BJ (cell line): ENCODE measurements around the gene C1QTNF3. TPM values are rescaled to one million over a fixed set of nuclear protein-coding genes. Genes with fewer than 3 reads are reported as not detected.

Source experiments
- CTCF ChIA-PET: fragments of 350-600 bp; formaldehyde crosslinking; extraction: SDS; loops from one replicate; lab custom pipeline; 2021; ENCODE audit warnings: antibody characterized with exemption, inconsistent platforms; lab: Yijun Ruan, JAX
- POLR2A ChIA-PET: fragments of 300-600 bp; sonication (Branson Sonifier 250); formaldehyde crosslinking; extraction: SDS; loops from one replicate; lab custom pipeline; 2021; ENCODE audit warnings: antibody characterized with exemption; lab: Charles Lee
- DNase-seq: peaks from one replicate; pipeline ENCODE4 v3.0.0-alpha.2; 2011; ENCODE audit warnings: low read depth
- H3K27me3 ChIP-seq: 2 replicates; pipeline ENCODE4 v1.6.0; 2011; ENCODE audit warnings: low read length; ENCODE audit not compliant: control insufficient read depth, insufficient read depth
- H3K36me3 ChIP-seq: 2 replicates; pipeline ENCODE4 v1.5.1; 2011; ENCODE audit warnings: low read length; ENCODE audit not compliant: control insufficient read depth, insufficient read depth
- H3K4me3 ChIP-seq: 2 replicates; pipeline ENCODE4 v1.5.1; 2011; ENCODE audit warnings: low read depth, mild to moderate bottlenecking, control low read depth, low read length
- polyA plus RNA-seq: library from polyadenylated mRNA; depleted of rRNA; stranded (reverse); fragments of >200 nt; gene quantifications from 2 replicates; pipeline ENCODE4 v1.2.3, GENCODE V29; 2011
- TF ChIP-seq, protein P1 (sequence below): IDR thresholded peaks from 2 replicates; pipeline ENCODE4 v1.5.1; 2011; ENCODE audit warnings: low read depth, mild to moderate bottlenecking, control low read depth, inconsistent platforms, low read length, moderate library complexity; ENCODE audit not compliant: insufficient read depth

The C1QTNF3 gene
- polyA plus RNA-seq, 1 experiment = 1.8 TPM

DNA sequence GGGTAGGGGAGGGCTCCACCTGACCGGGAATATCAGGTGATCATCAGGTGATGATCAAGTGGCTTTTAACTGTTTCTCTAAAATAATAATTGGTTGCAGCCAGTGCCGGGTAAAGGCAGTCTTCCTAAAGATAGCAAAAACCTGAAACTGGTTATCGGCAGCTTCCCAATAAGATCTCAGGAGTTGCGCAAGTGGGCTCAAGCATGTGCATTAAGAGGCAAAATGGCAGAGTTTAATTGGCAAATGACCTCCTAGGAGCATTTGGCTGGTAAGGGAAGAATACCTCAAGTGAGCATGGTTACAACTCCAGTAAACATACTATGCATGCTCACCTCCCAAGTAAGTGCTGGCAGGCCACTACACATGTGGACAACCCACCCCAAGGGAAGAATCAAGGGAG lies 4.2 kb downstream of the C1QTNF3 start:
- no peak for DNase-seq
- Histone ChIP-seq H3K4me3 (no peak overlapping the region), H3K27me3 (no peaks in the 10 kb centered on the region), H3K36me3 (no peaks in the 10 kb centered on the region)
- CTCF ChIA-PET = no interaction called here
- POLR2A ChIA-PET = no interaction called here
- TF ChIP-seq, protein P1, sequence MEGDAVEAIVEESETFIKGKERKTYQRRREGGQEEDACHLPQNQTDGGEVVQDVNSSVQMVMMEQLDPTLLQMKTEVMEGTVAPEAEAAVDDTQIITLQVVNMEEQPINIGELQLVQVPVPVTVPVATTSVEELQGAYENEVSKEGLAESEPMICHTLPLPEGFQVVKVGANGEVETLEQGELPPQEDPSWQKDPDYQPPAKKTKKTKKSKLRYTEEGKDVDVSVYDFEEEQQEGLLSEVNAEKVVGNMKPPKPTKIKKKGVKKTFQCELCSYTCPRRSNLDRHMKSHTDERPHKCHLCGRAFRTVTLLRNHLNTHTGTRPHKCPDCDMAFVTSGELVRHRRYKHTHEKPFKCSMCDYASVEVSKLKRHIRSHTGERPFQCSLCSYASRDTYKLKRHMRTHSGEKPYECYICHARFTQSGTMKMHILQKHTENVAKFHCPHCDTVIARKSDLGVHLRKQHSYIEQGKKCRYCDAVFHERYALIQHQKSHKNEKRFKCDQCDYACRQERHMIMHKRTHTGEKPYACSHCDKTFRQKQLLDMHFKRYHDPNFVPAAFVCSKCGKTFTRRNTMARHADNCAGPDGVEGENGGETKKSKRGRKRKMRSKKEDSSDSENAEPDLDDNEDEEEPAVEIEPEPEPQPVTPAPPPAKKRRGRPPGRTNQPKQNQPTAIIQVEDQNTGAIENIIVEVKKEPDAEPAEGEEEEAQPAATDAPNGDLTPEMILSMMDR = no peak

DNA sequence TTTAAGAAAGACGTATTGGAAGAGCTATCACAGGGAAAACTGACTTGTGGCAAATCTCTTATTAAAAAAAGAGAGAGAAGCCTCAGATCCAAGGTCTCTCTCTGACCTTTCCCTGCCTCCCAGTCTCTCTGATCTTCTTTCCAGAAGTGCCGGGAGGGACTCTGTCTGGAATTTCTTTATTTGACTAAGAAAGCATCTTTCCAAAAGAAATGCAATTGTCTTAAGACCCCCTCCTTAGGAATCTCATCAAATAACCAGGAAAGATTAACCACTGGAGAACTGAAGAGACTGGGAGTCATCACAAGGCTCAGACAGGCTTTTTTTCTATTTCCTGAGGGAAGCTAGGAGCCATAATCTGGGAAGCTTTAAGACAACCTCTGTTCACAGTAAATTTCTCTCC lies 4.6 kb downstream of the C1QTNF3 start:
- Histone ChIP-seq H3K27me3 (no peaks in the 10 kb centered on the region), H3K36me3 (no peaks in the 10 kb centered on the region), H3K4me3 (no peak overlapping the region)
- ChIA-PET CTCF (interaction anchor here (0.6 kb wide), 1 partner anchor 30 kb away, joined by 3 read pairs; no protein-coding TSS in a partner anchor), POLR2A (no interaction called here)
- no peak for DNase-seq
- TF ChIP-seq, protein P1 = no peak

DNA sequence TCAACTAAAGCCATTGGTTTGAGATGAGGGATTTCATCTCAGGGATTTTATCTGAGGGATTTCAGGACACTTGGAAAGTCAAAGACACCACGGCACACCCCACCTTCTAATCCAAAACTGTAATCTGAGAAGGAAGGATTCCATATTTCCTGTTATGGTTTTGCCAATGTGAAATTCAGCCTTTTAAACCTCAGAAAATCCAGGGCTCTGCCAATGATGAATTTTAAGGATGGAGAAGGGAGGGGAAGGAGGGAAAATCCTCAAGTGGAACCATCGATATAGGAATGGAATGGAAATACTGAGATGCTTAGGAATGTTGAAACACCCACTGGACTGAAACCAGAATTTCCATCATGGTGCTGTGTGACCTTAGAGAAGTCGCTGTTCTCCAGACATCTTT lies 5.3 kb downstream of the C1QTNF3 start:
- no peak overlapping the region for H3K4me3 ChIP-seq
- TF ChIP-seq, protein P1 = no peak
- no peaks in the 10 kb centered on the region for H3K36me3 ChIP-seq
- ChIA-PET CTCF (interaction anchor here (0.6 kb wide), 1 partner anchor 31 kb away, joined by 3 read pairs; no protein-coding TSS in a partner anchor), POLR2A (no interaction called here)
- no peaks in the 10 kb centered on the region for H3K27me3 ChIP-seq
- DNase-seq = no peak

DNA sequence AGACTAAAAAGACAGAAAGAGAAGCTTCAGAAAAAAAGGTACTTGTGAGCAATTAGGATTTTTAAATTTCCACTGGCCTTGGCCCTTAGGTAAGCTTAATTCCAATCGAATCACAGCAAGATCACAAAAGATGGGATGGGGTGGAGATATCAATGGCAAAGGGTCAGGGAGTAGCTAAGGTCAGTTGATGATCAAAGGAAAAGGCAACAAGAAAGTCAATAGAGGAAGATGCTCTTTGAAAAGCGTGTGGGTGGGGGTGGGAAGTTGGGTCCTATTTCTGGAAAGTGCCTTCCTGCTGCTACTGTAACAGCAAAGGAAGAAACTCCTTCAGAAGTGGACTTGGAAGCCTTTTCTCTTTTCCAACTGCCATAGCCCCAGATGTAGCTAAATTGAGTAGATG lies 7.3 kb downstream of the C1QTNF3 start:
- TF ChIP-seq, protein P1 = no peak
- H3K27me3 ChIP-seq = no peaks in the 10 kb centered on the region
- CTCF ChIA-PET = interaction anchor here (1.2 to 1.4 kb wide), 3 partner anchors 9 to 15 kb away, joined by 3 to 4 read pairs (median 4); no protein-coding TSS in a partner anchor
- POLR2A ChIA-PET = no interaction called here
- H3K36me3 ChIP-seq = no peaks in the 10 kb centered on the region
- no peak overlapping the region for H3K4me3 ChIP-seq
- DNase-seq = no peak

DNA sequence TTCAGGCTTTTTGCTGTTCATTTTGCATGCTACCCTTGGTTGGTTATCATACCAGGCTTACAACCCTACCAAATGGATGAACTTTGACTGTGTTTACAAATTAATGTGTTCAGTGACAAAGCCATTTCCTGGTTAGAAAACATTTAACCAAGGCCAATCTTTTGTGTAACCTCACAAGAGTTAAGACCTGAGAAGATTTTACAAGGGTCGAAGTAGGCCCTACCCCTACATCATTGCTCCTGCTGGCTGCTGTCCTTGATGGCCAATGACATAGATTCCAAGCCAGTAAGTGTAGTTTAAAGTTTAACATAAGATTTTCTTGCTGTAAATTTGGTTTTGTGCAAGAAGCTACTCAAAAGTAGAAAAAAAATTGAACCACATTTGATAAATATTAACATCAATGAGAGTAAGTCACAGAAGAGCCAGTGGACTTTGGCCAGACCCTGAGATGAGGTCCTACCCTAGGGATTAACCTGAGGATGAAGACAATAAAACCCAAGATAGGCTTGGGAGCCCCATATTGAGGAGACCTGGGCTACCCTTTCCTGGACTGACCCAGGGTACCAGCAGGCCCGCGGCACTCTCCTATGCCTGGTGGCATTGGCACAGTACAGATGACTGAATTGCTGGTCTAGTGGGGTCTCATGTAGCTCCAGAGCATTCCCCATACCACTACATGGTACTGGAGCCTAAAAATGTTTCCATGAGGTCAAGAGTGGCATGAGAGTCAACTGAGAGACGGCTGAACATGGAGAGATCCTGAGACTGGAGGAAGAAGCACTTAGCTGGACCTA lies 8.3 kb downstream of the C1QTNF3 start:
- Histone ChIP-seq H3K4me3 (no peak overlapping the region), H3K36me3 (no peaks in the 10 kb centered on the region), H3K27me3 (no peaks in the 10 kb centered on the region)
- TF ChIP-seq, protein P1 = no peak
- no peak for DNase-seq
- POLR2A ChIA-PET = no interaction called here
- CTCF ChIA-PET = interaction anchor here (1.4 kb wide), 1 partner anchor 10 kb away, joined by 3 read pairs; no protein-coding TSS in a partner anchor
